Stromal cell of bone marrow (primary cell): Measurements from ENCODE around the gene SLC38A10.

Experiments
- DNase-seq: peaks from one replicate; pipeline ENCODE4 v3.0.0-alpha.2; 2012; ENCODE audit warnings: low read depth

Gene SLC38A10

GRCh38 chr17:81207610-81208581 is 87.2 kb downstream of the SLC38A10 start:
- no peak for DNase-seq

- no peak for DNase-seq
Observed at GRCh38 chr17:81206657-81207056, 88.5 kb downstream of the SLC38A10 start.

GRCh38 chr17:81206166-81206565 is 88.9 kb downstream of the SLC38A10 start:
- DNase-seq, result no peak

- DNase-seq, result no peak
Observed at GRCh38 chr17:81204578-81204977, 90.5 kb downstream of the SLC38A10 start.

- no peak for DNase-seq
Observed at GRCh38 chr17:81203136-81203535, 92.0 kb downstream of the SLC38A10 start.

GRCh38 chr17:81202318-81202717 is 92.8 kb downstream of the SLC38A10 start:
- DNase-seq, result no peak

- DNase-seq, result peak; percentile 46
Observed at GRCh38 chr17:81200695-81201580, 94.2 kb downstream of the SLC38A10 start.

- no peak for DNase-seq
Observed at GRCh38 chr17:81200201-81200600, 94.9 kb downstream of the SLC38A10 start.

GRCh38 chr17:81199482-81199830 is 95.7 kb downstream of the SLC38A10 start:
- no peak for DNase-seq

- no peak for DNase-seq
Observed at GRCh38 chr17:81198826-81199481, 96.2 kb downstream of the SLC38A10 start.

GRCh38 chr17:81197831-81198490 is 97.1 kb downstream of the SLC38A10 start:
- no peak for DNase-seq

GRCh38 chr17:81197409-81197795 is 97.7 kb downstream of the SLC38A10 start:
- DNase-seq, result no peak

GRCh38 chr17:81196505-81197408 is 98.3 kb downstream of the SLC38A10 start:
- DNase-seq, result no peak

GRCh38 chr17:81195941-81196495 is 99.1 kb downstream of the SLC38A10 start:
- no peak for DNase-seq
